Neural cell (in vitro differentiated cells): ENCODE measurements around the gene DPP6. TPM values are rescaled to one million over a fixed set of nuclear protein-coding genes. Genes with fewer than 3 reads are reported as not detected.
"Not testable (repeated sequence)": the region's sequence is repeated elsewhere in the genome, so short reads cannot be mapped to it uniquely, and the experiment has no call there.

ENCODE experiments used
- H2AFZ ChIP-seq: fragments of 200-600, 300-800 bp; sonication (generic), shearing (Covaris generic); 2 replicates; pipeline ENCODE4 v1.6.0; 2014; ENCODE audit warnings: low read depth, mild to moderate bottlenecking, antibody characterized with exemption, low read length, moderate library complexity
- H3F3A ChIP-seq: fragments of 200-600 bp; shearing (Covaris generic); 2 replicates; pipeline ENCODE4 v1.6.1; 2016; ENCODE audit warnings: mild to moderate bottlenecking, moderate library complexity, mixed read lengths, antibody characterized with exemption, low read length; ENCODE audit not compliant: insufficient read depth, poor library complexity, severe bottlenecking
- H3K27ac ChIP-seq: fragments of 200-600, 300-800 bp; sonication (generic), shearing (Covaris generic); 2 replicates; pipeline ENCODE4 v1.5.1; 2014; ENCODE audit warnings: mild to moderate bottlenecking, low read length, moderate library complexity
- H3K27me3 ChIP-seq: fragments of 300-800, 200-600 bp; sonication (generic), shearing (Covaris generic); 2 replicates; pipeline ENCODE4 v1.6.0; 2014; ENCODE audit warnings: mild to moderate bottlenecking, low read depth, low read length, moderate library complexity; ENCODE audit not compliant: insufficient read depth
- H3K36me3 ChIP-seq: fragments of 300-800, 200-600 bp; sonication (generic), shearing (Covaris generic); 2 replicates; pipeline ENCODE4 v1.5.1; 2014; ENCODE audit warnings: mild to moderate bottlenecking, antibody characterized with exemption, low read length, moderate library complexity; ENCODE audit not compliant: insufficient read depth
- H3K4me2 ChIP-seq: fragments of 300-800, 200-600 bp; sonication (generic), shearing (Covaris generic); 2 replicates; pipeline ENCODE4 v1.6.0; 2014; ENCODE audit warnings: mild to moderate bottlenecking, low read length
- H3K4me3 ChIP-seq: fragments of 300-800, 200-600 bp; sonication (generic), shearing (Covaris generic); 2 replicates; pipeline ENCODE4 v1.5.1; 2014; ENCODE audit warnings: mild to moderate bottlenecking, low read length, moderate library complexity
- H3K79me2 ChIP-seq: fragments of 200-600 bp; shearing (Covaris generic); replicated peaks from 2 replicates; pipeline ENCODE4 v1.6.0; 2014; ENCODE audit warnings: mild to moderate bottlenecking, low read length, moderate library complexity; ENCODE audit not compliant: insufficient read depth
- H3K9ac ChIP-seq: fragments of 300-800, 200-600 bp; sonication (generic), shearing (Covaris generic); 2 replicates; pipeline ENCODE4 v1.6.1; 2016; ENCODE audit warnings: mild to moderate bottlenecking, low read length, mixed read lengths
- H3K9me2 ChIP-seq: fragments of 200-600 bp; shearing (Covaris generic); 2 replicates; pipeline ENCODE4 v1.6.1; 2016; ENCODE audit warnings: mild to moderate bottlenecking, low read length, mixed read lengths; ENCODE audit not compliant: insufficient read depth
- H3K9me3 ChIP-seq: fragments of 200-600, 300-800 bp; sonication (generic), shearing (Covaris generic); 2 replicates; pipeline ENCODE4 v1.6.1; 2016; ENCODE audit warnings: mild to moderate bottlenecking, mixed run types, low read length, moderate library complexity, mixed read lengths
- H4K20me1 ChIP-seq: fragments of 200-600 bp; shearing (Covaris generic); 2 replicates; pipeline ENCODE4 v1.6.1; 2016; ENCODE audit warnings: mild to moderate bottlenecking, mixed run types; ENCODE audit not compliant: insufficient read depth
- EP300 ChIP-seq: fragments of 450-650 bp; conservative IDR thresholded peaks from 2 replicates; pipeline ENCODE4 v1.6.1; 2014; ENCODE audit warnings: antibody characterized with exemption, mild to moderate bottlenecking, moderate library complexity; ENCODE audit not compliant: poor library complexity, severe bottlenecking
- EZH2 ChIP-seq: fragments of 200-600, 300-800 bp; shearing (Covaris generic), sonication (generic); IDR thresholded peaks from 2 replicates; pipeline ENCODE4 v1.6.1; 2014; ENCODE audit warnings: antibody characterized with exemption, low read length, borderline replicate concordance, mild to moderate bottlenecking; ENCODE audit not compliant: insufficient read depth, poor library complexity, severe bottlenecking
- MXI1 ChIP-seq: fragments of 450-650 bp; conservative IDR thresholded peaks from 2 replicates; pipeline ENCODE4 v1.6.1; 2014; ENCODE audit warnings: antibody characterized with exemption, mild to moderate bottlenecking; ENCODE audit not compliant: poor library complexity, severe bottlenecking
- POLR2AphosphoS5 ChIP-seq: IDR thresholded peaks from 2 replicates; pipeline ENCODE4 v1.6.1; 2012
- RAD21 ChIP-seq: fragments of 450-650 bp; conservative IDR thresholded peaks from 2 replicates; pipeline ENCODE4 v1.6.1; 2014; ENCODE audit warnings: antibody characterized with exemption, mild to moderate bottlenecking, moderate library complexity
- REST ChIP-seq: IDR thresholded peaks from 2 replicates; pipeline ENCODE4 v1.6.1; 2012; ENCODE audit warnings: borderline replicate concordance
- SMC3 ChIP-seq: fragments of 450-650 bp; conservative IDR thresholded peaks from 2 replicates; pipeline ENCODE4 v1.6.1; 2014; ENCODE audit warnings: antibody characterized with exemption, mild to moderate bottlenecking, moderate library complexity; ENCODE audit not compliant: poor library complexity
- TAF1 ChIP-seq: IDR thresholded peaks from 2 replicates; pipeline ENCODE4 v1.6.1; 2012; ENCODE audit warnings: low read depth
- polyA plus RNA-seq: library from polyadenylated mRNA; depleted of rRNA; stranded (reverse); fragments of >200 nt; gene quantifications from 2 replicates; pipeline ENCODE4 v1.2.3, GENCODE V29; 2014
- TF ChIP-seq, protein P1 (sequence below): fragments of 450-650 bp; IDR thresholded peaks from 2 replicates; pipeline ENCODE4 v1.5.1; 2014; ENCODE audit warnings: antibody characterized with exemption, mild to moderate bottlenecking, moderate library complexity; ENCODE audit not compliant: poor library complexity, severe bottlenecking

Gene DPP6
- polyA plus RNA-seq, 1 donor from 2014 or later = 20.4 TPM

- Histone ChIP-seq H3K27ac (no peak overlapping the region), H3K9me2 (no peaks in the 10 kb centered on the region), H3K4me3 (no peak overlapping the region), H3K79me2 (no peaks in the 10 kb centered on the region), H4K20me1 (no peaks in the 10 kb centered on the region), H3K9me3 (no peaks in the 10 kb centered on the region), H3K4me2 (no peak overlapping the region), H2AFZ (no peak overlapping the region), H3K9ac (no peak overlapping the region), H3K27me3 (no peaks in the 10 kb centered on the region), H3K36me3 (no peaks in the 10 kb centered on the region), H3F3A (no peaks in the 10 kb centered on the region)
- TF ChIP-seq EP300 = no peak
- no peak for TF ChIP-seq MXI1
- TF ChIP-seq REST = no peak
- TF ChIP-seq RAD21 = no peak
- TF ChIP-seq EZH2 = no peak
- TF ChIP-seq TAF1 = no peak
- TF ChIP-seq POLR2AphosphoS5 = no peak
- no peak for TF ChIP-seq SMC3
- TF ChIP-seq, protein P1, sequence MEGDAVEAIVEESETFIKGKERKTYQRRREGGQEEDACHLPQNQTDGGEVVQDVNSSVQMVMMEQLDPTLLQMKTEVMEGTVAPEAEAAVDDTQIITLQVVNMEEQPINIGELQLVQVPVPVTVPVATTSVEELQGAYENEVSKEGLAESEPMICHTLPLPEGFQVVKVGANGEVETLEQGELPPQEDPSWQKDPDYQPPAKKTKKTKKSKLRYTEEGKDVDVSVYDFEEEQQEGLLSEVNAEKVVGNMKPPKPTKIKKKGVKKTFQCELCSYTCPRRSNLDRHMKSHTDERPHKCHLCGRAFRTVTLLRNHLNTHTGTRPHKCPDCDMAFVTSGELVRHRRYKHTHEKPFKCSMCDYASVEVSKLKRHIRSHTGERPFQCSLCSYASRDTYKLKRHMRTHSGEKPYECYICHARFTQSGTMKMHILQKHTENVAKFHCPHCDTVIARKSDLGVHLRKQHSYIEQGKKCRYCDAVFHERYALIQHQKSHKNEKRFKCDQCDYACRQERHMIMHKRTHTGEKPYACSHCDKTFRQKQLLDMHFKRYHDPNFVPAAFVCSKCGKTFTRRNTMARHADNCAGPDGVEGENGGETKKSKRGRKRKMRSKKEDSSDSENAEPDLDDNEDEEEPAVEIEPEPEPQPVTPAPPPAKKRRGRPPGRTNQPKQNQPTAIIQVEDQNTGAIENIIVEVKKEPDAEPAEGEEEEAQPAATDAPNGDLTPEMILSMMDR = no peak
These were observed 625.3 kb downstream of the DPP6 start for GRCh38 chr7:154677454-154677853.

DNA sequence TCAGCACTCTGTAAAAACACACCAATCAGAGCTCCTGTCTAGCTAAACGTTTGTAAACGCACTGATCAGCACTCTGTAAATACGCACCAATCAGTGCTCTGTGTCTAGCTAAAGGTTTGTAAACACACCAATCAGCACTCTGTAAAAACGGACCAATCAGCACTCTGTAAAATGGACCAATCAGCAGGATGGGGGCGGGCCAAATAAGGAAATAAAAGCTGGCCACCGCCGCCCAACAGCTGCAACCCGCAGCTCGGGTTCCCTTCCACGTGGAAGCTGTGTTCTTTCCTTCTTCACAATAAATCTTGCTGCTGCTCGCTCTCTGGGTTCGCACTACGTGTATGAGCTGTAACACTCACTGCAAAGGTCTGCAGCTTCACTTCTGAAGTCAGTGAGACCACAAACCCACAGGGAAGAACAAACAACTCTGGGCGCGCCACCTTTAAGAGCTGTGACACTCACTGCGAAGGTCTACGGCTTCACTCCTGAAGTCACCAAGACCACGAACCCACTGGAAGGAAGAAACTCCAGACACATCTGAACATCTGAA lies 625.9 kb downstream of the DPP6 start:
- not testable (repeated sequence) for H2AFZ ChIP-seq, H4K20me1 ChIP-seq, H3F3A ChIP-seq, H3K4me3 ChIP-seq, H3K9me2 ChIP-seq, H3K9ac ChIP-seq, H3K79me2 ChIP-seq, H3K4me2 ChIP-seq, H3K36me3 ChIP-seq, H3K27me3 ChIP-seq, H3K27ac ChIP-seq, H3K9me3 ChIP-seq
